ENCODE measurements around the gene ZIM2. TPM values are rescaled to one million over a fixed set of nuclear protein-coding genes. Genes with fewer than 3 reads are reported as not detected.

ZIM2 gene
- total and polyA plus RNA-seq, 10 of the 15 experiments (the other 5 are each of a cell fraction or from before 2014, with no cell fraction given) = not detected

GRCh38 chr19:56827708-56828107, 12.8 kb downstream of the ZIM2 start:
- Histone ChIP-seq H3K27ac (ENCODE audit: control insufficient read depth, insufficient read depth) (no peak overlapping the region), H2AFZ (ENCODE audit: control insufficient read depth, low read depth, low read length) (no peak overlapping the region), H3K4me2 (ENCODE audit: control insufficient read depth, insufficient read depth) (no peak overlapping the region), H3K36me3 (ENCODE audit: control insufficient read depth in 2 of 2, insufficient read depth in 2 of 2, low read length in 1 of 2) (no peaks in the 10 kb centered on the region), H3K9ac (ENCODE audit: control insufficient read depth, insufficient read depth, low read length) (no peak overlapping the region), H3K9me3 (replicated peaks; ENCODE audit: control insufficient read depth, insufficient read depth, low read length) (no peaks in the 10 kb centered on the region; the same call in 2 of the 3 replicates), H3K27me3 (replicated peaks in 1 of 2; ENCODE audit: control insufficient read depth in 2 of 2, insufficient read depth in 2 of 2, low read length in 1 of 2) (no peaks in the 10 kb centered on the region), H3K4me1 (ENCODE audit: control insufficient read depth, insufficient read depth, low read length) (no peaks in the 10 kb centered on the region), H3K79me2 (ENCODE audit: control insufficient read depth, insufficient read depth, low read length) (no peaks in the 10 kb centered on the region), H3K4me3 (no peak overlapping the region), H4K20me1 (ENCODE audit: control insufficient read depth, insufficient read depth) (no peaks in the 10 kb centered on the region)
- TF ChIP-seq ATF7 (IDR thresholded peaks at IDR 0.05; ENCODE audit: low read depth) (no peak), SPI1 (IDR thresholded peaks at IDR 0.05; ENCODE audit: borderline replicate concordance, insufficient read depth, low read depth, low read length) (no peak)
- POLR2A ChIA-PET = no interaction called here
- no peak for ATAC-seq
- no peak for DNase-seq (ENCODE audit: low read depth, low spot score)
- no peak for FAIRE-seq
- intact Hi-C loops (cut with micrococcal nuclease; ENCODE audit: unreplicated experiment) = no loop called here
- in situ Hi-C loops (cut with MboI) = no loop called here
- 19% methylated on average over 2 of the region's 2 CpGs for WGBS (ENCODE audit: insufficient coverage, insufficient replicate concordance, low lambda C conversion rate, missing lambda C conversion rate)
- CTCF ChIA-PET = no interaction called here
- SMC1A ChIA-PET (ENCODE audit: uncharacterized antibody, unreplicated experiment) = no interaction called here
- BruUV-seq (replicated peaks) = no TSS peak
- RAD21 ChIA-PET (ENCODE audit: unreplicated experiment) = no interaction called here

DNA sequence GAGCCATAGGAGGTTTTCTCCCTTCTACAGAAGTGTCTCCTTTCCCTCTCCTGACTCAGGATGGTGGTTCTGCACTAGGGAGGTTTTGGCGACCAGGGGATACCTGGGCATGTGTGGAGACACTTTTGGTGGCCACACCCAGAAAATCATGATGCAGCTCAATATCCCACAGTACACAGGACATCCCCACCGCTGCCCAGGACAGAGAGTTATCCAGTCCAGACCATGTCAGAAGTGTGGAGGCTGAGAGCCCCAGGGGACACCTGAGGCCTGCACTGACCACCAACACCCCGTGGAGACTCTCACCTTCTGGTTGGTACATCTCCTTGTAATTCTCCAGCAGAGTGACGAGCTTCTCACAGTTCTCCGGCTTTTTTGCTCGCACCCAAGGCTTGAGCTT, 16.6 kb downstream of the ZIM2 start:
- no peaks in the 10 kb centered on the region for H3K36me3 ChIP-seq (ENCODE audit: control insufficient read depth in 2 of 2, insufficient read depth in 2 of 2, low read length in 1 of 2)
- no peak overlapping the region for H2AFZ ChIP-seq (ENCODE audit: control insufficient read depth, low read depth, low read length)
- intact Hi-C loops (cut with micrococcal nuclease; ENCODE audit: unreplicated experiment) (no loop called here), in situ Hi-C loops (cut with MboI) (no loop called here)
- DNase-seq (ENCODE audit: low read depth, low spot score) (no peak), ATAC-seq (no peak), FAIRE-seq (no peak)
- no peaks in the 10 kb centered on the region for H4K20me1 ChIP-seq (ENCODE audit: control insufficient read depth, insufficient read depth)
- no peaks in the 10 kb centered on the region; the same call in 2 of the 3 replicates for H3K9me3 ChIP-seq (replicated peaks; ENCODE audit: control insufficient read depth, insufficient read depth, low read length)
- no peaks in the 10 kb centered on the region for H3K4me1 ChIP-seq (ENCODE audit: control insufficient read depth, insufficient read depth, low read length)
- 9% methylated on average over 6 of the region's 6 CpGs for WGBS (ENCODE audit: insufficient coverage, insufficient replicate concordance, low lambda C conversion rate, missing lambda C conversion rate)
- no peak overlapping the region for H3K27ac ChIP-seq (ENCODE audit: control insufficient read depth, insufficient read depth)
- ChIA-PET POLR2A (no interaction called here), SMC1A (ENCODE audit: uncharacterized antibody, unreplicated experiment) (no interaction called here), RAD21 (ENCODE audit: unreplicated experiment) (no interaction called here), CTCF (no interaction called here)
- TF ChIP-seq IKZF2 (IDR thresholded peaks at IDR 0.05) = no peak
- TF ChIP-seq NR2F1 (conservative IDR thresholded peaks at IDR 0.05) = no peak
- TF ChIP-seq PKNOX1 (IDR thresholded peaks at IDR 0.05) = no peak
- TF ChIP-seq, protein P1, sequence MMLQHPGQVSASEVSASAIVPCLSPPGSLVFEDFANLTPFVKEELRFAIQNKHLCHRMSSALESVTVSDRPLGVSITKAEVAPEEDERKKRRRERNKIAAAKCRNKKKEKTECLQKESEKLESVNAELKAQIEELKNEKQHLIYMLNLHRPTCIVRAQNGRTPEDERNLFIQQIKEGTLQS (IDR thresholded peaks at IDR 0.05; ENCODE audit: borderline replicate concordance, extremely low read depth, low read depth, low read length) = no peak
- no peak for TF ChIP-seq MTA3 (IDR thresholded peaks at IDR 0.05; ENCODE audit: borderline replicate concordance, low read length)
- no peak for TF ChIP-seq ASH2L (IDR thresholded peaks at IDR 0.05; ENCODE audit: borderline replicate concordance, low read depth)
- TF ChIP-seq TCF7 (IDR thresholded peaks at IDR 0.05; ENCODE audit: borderline replicate concordance) = no peak
- no peak for TF ChIP-seq SKIL (IDR thresholded peaks at IDR 0.05; ENCODE audit: low read depth, poor library complexity, severe bottlenecking)
- no peak for TF ChIP-seq NRF1 (conservative IDR thresholded peaks at IDR 0.05; ENCODE audit: low read depth, low read length)
- TF ChIP-seq GABPA (IDR thresholded peaks at IDR 0.05; ENCODE audit: low read depth) = no peak
- no peak overlapping the region for H3K4me2 ChIP-seq (ENCODE audit: control insufficient read depth, insufficient read depth)
- no peaks in the 10 kb centered on the region for H3K79me2 ChIP-seq (ENCODE audit: control insufficient read depth, insufficient read depth, low read length)
- no TSS peak for BruUV-seq (replicated peaks)
- no peaks in the 10 kb centered on the region for H3K27me3 ChIP-seq (replicated peaks in 1 of 2; ENCODE audit: control insufficient read depth in 2 of 2, insufficient read depth in 2 of 2, low read length in 1 of 2)
- H3K9ac ChIP-seq (ENCODE audit: control insufficient read depth, insufficient read depth, low read length) = no peak overlapping the region
- H3K4me3 ChIP-seq = no peak overlapping the region
